Measurements from ENCODE around the gene ROR1. TPM values are rescaled to one million over a fixed set of nuclear protein-coding genes. Genes with fewer than 3 reads are reported as not detected.

Gene ROR1
- total and polyA plus RNA-seq, 10 of the 15 experiments (the other 5 are each of a cell fraction or from before 2014, with no cell fraction given): 0.02 to 0.08 (median 0.05) TPM; not detected in 6

GRCh38 chr1:63908016-63908415 lies 134.2 kb downstream of the ROR1 start:
- Histone ChIP-seq H3K9me3 (replicated peaks; ENCODE audit: control insufficient read depth, insufficient read depth, low read length) (no peaks in the 10 kb centered on the region), H3K4me2 (ENCODE audit: control insufficient read depth, insufficient read depth) (no peak overlapping the region), H3K36me3 (ENCODE audit: control insufficient read depth in 2 of 2, insufficient read depth in 2 of 2, low read length in 1 of 2) (no peaks in the 10 kb centered on the region), H3K79me2 (ENCODE audit: control insufficient read depth, insufficient read depth, low read length) (no peaks in the 10 kb centered on the region), H3K4me1 (ENCODE audit: control insufficient read depth, insufficient read depth, low read length) (no peaks in the 10 kb centered on the region), H2AFZ (ENCODE audit: control insufficient read depth, low read depth, low read length) (no peak overlapping the region), H3K4me3 (no peak overlapping the region), H3K27me3 (replicated peaks in 1 of 2; ENCODE audit: control insufficient read depth in 2 of 2, insufficient read depth in 2 of 2, low read length in 1 of 2) (peaks cover 0 to 2% of the 10 kb centered on the region in 2 experiments; a peak in 2 of 4 replicates), H3K9ac (ENCODE audit: control insufficient read depth, insufficient read depth, low read length) (no peak overlapping the region), H3K27ac (ENCODE audit: control insufficient read depth, insufficient read depth) (no peak overlapping the region), H4K20me1 (ENCODE audit: control insufficient read depth, insufficient read depth) (no peaks in the 10 kb centered on the region)
- 55% methylated on average over 1 of the region's 1 CpG for WGBS (ENCODE audit: insufficient coverage, insufficient replicate concordance, low lambda C conversion rate, missing lambda C conversion rate)
- ChIA-PET SMC1A (ENCODE audit: uncharacterized antibody, unreplicated experiment) (interaction anchor here (0.9 kb wide), 1 partner anchor 10 kb away, joined by 3 read pairs; no protein-coding TSS in a partner anchor), RAD21 (ENCODE audit: unreplicated experiment) (interaction anchor here (1.2 to 1.5 kb wide), 2 partner anchors 11 to 233 kb away, joined by 3 read pairs; no protein-coding TSS in a partner anchor), CTCF (interaction anchor here (1.2 to 1.4 kb wide), 2 partner anchors 12 to 216 kb away, joined by 3 to 6 read pairs; no protein-coding TSS in a partner anchor), POLR2A (no interaction called here)
- DNase-seq (ENCODE audit: low read depth, low spot score): no peak
- in situ Hi-C loops (cut with MboI): no loop called here
- intact Hi-C loops (cut with micrococcal nuclease; ENCODE audit: unreplicated experiment): no loop called here
- ATAC-seq: no peak
- BruUV-seq (replicated peaks): no TSS peak
- no peak for FAIRE-seq
- TF ChIP-seq TAF1 (IDR thresholded peaks at IDR 0.05; ENCODE audit: borderline replicate concordance, low read depth, low read length): no peak
- TF ChIP-seq E2F8 (IDR thresholded peaks at IDR 0.05; ENCODE audit: low read depth, partially characterized antibody): no peak
- no peak for TF ChIP-seq RCOR1 (conservative IDR thresholded peaks at IDR 0.05; ENCODE audit: low read depth, low read length)
- TF ChIP-seq PKNOX1 (IDR thresholded peaks at IDR 0.05): no peak
- TF ChIP-seq HCFC1 (IDR thresholded peaks at IDR 0.05; ENCODE audit: low read length): no peak
- TF ChIP-seq CHD4 (IDR thresholded peaks at IDR 0.05): no peak
- no peak for TF ChIP-seq CEBPB (IDR thresholded peaks at IDR 0.05; ENCODE audit: borderline replicate concordance in 1 of 2, low read depth in 2 of 2, low read length in 2 of 2)
- no peak for TF ChIP-seq SP1 (IDR thresholded peaks at IDR 0.05; ENCODE audit: low read depth, low read length)
- TF ChIP-seq PAX5 (IDR thresholded peaks at IDR 0.05; ENCODE audit: borderline replicate concordance, low read depth, low read length): no peak
- no peak for TF ChIP-seq ZNF384 (IDR thresholded peaks at IDR 0.05; ENCODE audit: borderline replicate concordance, low read depth, low read length)
- no peak for TF ChIP-seq USF2 (IDR thresholded peaks at IDR 0.05; ENCODE audit: borderline replicate concordance, low read depth, low read length)
- no peak for TF ChIP-seq MLLT1 (IDR thresholded peaks at IDR 0.05)
- TF ChIP-seq SUPT20H (IDR thresholded peaks at IDR 0.05; ENCODE audit: borderline replicate concordance, control insufficient read depth, low read depth, low read length): no peak
- no peak for TF ChIP-seq CEBPZ (IDR thresholded peaks at IDR 0.05; ENCODE audit: low read depth, low read length)
